ENCODE measurements around the gene ZBTB7C. TPM values are rescaled to one million over a fixed set of nuclear protein-coding genes. Genes with fewer than 3 reads are reported as not detected.

Gene ZBTB7C
- total RNA-seq, 1 experiment from 2014 or later, result 0.33 TPM

DNA sequence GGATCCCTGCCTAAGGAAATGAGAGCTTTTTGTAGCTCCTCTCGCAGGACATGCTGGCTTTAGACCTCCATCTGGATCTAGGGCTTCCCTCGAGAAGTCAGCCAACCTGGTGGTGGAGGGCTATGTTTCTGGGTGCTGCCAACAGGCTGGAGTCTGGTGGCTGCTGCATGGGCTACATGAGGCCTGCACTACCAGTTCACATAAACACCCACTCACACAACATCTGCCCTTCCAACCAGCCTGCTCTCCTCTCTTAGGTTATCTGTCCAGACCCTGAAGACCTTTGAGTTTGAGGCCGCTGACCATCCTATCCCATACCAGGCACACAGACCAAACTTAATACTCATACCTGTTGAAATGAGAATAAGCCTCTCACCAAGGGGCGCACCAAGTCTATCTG, 427.4 kb downstream of the ZBTB7C start:
- Mint-ChIP-seq H3K27me3 (ENCODE audit: low read depth) (peaks cover 5% of the 10 kb centered on the region), H3K27ac (no peak overlapping the region), H3K4me3 (no peak overlapping the region), H3K4me1 (peaks cover 49% of the 10 kb centered on the region in 2 experiments), H3K36me3 (ENCODE audit: insufficient read depth in 1 of 3, low read depth in 3 of 3) (peaks cover 0 to 8% (median 0%) of the 10 kb centered on the region in 3 experiments; a peak in 2 of 7 replicates), H3K9me3 (no peaks in the 10 kb centered on the region; a peak in 1 of 5 replicates)
- H3K27me3 ChIP-seq (ENCODE audit: insufficient read depth, low read length), result no peaks in the 10 kb centered on the region
- no peaks in the 10 kb centered on the region for H4K20me1 ChIP-seq (ENCODE audit: control insufficient read depth, insufficient read depth, insufficient read length)
- no CpG with 5 or more reads among the region's 4 CpGs for WGBS (ENCODE audit: extremely low coverage, insufficient read length, low lambda C conversion rate)
- no peak overlapping the region for H2BK5ac ChIP-seq (ENCODE audit: insufficient read length, low read length)
- no peaks in the 10 kb centered on the region for H3K9me3 ChIP-seq (ENCODE audit: control insufficient read depth, low read depth, low read length)
- H2AFZ ChIP-seq (ENCODE audit: low read length), result no peak overlapping the region
- no peak overlapping the region for H3T11ph ChIP-seq (ENCODE audit: low read length)
- H3K56ac ChIP-seq (ENCODE audit: insufficient read length, low read depth, low read length), result no peak overlapping the region
- no peak overlapping the region for H3K9ac ChIP-seq (ENCODE audit: extremely low read depth, insufficient read length, low read length)
- H3K4me1 ChIP-seq (ENCODE audit: insufficient read depth, low read length), result no peaks in the 10 kb centered on the region; the same call in 1 of the 2 replicates
- H2AK5ac ChIP-seq (ENCODE audit: insufficient read length, low read length), result no peak overlapping the region
- no peak for DNase-seq
- no peak overlapping the region for H4K91ac ChIP-seq (ENCODE audit: insufficient read length, low read depth, low read length)
- no peaks in the 10 kb centered on the region for H3K79me2 ChIP-seq (ENCODE audit: insufficient read depth, low read length)
- H3K23ac ChIP-seq (ENCODE audit: insufficient read length, low read depth, low read length), result no peak overlapping the region
- H3K4ac ChIP-seq (ENCODE audit: low read depth, low read length), result no peak overlapping the region
- H3K23me2 ChIP-seq (ENCODE audit: insufficient read length, low read depth, low read length, poor library complexity, severe bottlenecking), result no peaks in the 10 kb centered on the region
- H3K79me1 ChIP-seq (ENCODE audit: insufficient read depth, low read depth, low read length, poor library complexity, severe bottlenecking), result no peaks in the 10 kb centered on the region
- H2BK20ac ChIP-seq (ENCODE audit: low read depth, low read length, poor library complexity, severe bottlenecking), result no peak overlapping the region
- no peak overlapping the region for H3K27ac ChIP-seq (ENCODE audit: insufficient read length, low read depth, low read length)
- no peak overlapping the region for H4K5ac ChIP-seq (ENCODE audit: insufficient read length, low read depth, low read length)
- H3K14ac ChIP-seq (ENCODE audit: insufficient read depth, low read length), result no peak overlapping the region
- no peak overlapping the region for H3K18ac ChIP-seq (ENCODE audit: insufficient read length, low read depth, low read length)
- no peak overlapping the region for H3K4me2 ChIP-seq (ENCODE audit: insufficient read depth, insufficient read length, low read length)
- TF ChIP-seq, protein P1, sequence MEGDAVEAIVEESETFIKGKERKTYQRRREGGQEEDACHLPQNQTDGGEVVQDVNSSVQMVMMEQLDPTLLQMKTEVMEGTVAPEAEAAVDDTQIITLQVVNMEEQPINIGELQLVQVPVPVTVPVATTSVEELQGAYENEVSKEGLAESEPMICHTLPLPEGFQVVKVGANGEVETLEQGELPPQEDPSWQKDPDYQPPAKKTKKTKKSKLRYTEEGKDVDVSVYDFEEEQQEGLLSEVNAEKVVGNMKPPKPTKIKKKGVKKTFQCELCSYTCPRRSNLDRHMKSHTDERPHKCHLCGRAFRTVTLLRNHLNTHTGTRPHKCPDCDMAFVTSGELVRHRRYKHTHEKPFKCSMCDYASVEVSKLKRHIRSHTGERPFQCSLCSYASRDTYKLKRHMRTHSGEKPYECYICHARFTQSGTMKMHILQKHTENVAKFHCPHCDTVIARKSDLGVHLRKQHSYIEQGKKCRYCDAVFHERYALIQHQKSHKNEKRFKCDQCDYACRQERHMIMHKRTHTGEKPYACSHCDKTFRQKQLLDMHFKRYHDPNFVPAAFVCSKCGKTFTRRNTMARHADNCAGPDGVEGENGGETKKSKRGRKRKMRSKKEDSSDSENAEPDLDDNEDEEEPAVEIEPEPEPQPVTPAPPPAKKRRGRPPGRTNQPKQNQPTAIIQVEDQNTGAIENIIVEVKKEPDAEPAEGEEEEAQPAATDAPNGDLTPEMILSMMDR (conservative IDR thresholded peaks at IDR 0.05), result no peak
- H2BK120ac ChIP-seq (ENCODE audit: low read depth, low read length, poor library complexity, severe bottlenecking), result peak overlapping the region; percentile 29
- H4K8ac ChIP-seq (replicated peaks; ENCODE audit: insufficient read length, low read depth, low read length), result no peak overlapping the region
- no peak overlapping the region for H2BK12ac ChIP-seq (ENCODE audit: insufficient read length, low read depth, low read length)
- no peak overlapping the region for H2BK15ac ChIP-seq (ENCODE audit: low read depth, low read length)

Measured in H9 (cell line).